OCI-LY7 (cell line): ENCODE measurements around the gene MFSD6L. TPM values are rescaled to one million over a fixed set of nuclear protein-coding genes. Genes with fewer than 3 reads are reported as not detected.

ENCODE experiments used
- BruUV-seq: library from RNA; stranded (reverse); fragments of 400-500 nt; replicated peaks from 2 replicates; lab custom pipeline; 2021; lab: Mats Ljungman, UMichigan
- CTCF ChIA-PET: fragments of 300-600 bp; sonication (Branson Sonifier 250); formaldehyde crosslinking; loops from one replicate; lab custom pipeline; 2022; ENCODE audit warnings: antibody characterized with exemption; ENCODE audit not compliant: unreplicated experiment; lab: Charles Lee
- POLR2A ChIA-PET: fragments of 300-600 bp; sonication (Branson Sonifier 250); formaldehyde crosslinking; loops from one replicate; lab custom pipeline; 2022; ENCODE audit warnings: antibody characterized with exemption; lab: Charles Lee
- DNase-seq: peaks from one replicate; pipeline ENCODE4 v3.0.0-alpha.2; 2015; ENCODE audit warnings: low spot score
- H2AFZ ChIP-seq: fragments of 200-600 bp; sonication (generic), shearing (Covaris generic); 2 replicates; pipeline ENCODE4 v1.6.1; 2014; ENCODE audit warnings: mild to moderate bottlenecking, antibody characterized with exemption, low read length, moderate library complexity
- H3K27ac ChIP-seq: fragments of 200-600 bp; sonication (generic); 2 replicates; pipeline ENCODE4 v1.5.1; 2014; ENCODE audit warnings: mixed run types, low read depth, mild to moderate bottlenecking, moderate library complexity, low read length, inconsistent platforms; ENCODE audit not compliant: poor library complexity, severe bottlenecking
- H3K36me3 ChIP-seq: fragments of 200-600 bp; sonication (generic); 2 replicates; pipeline ENCODE4 v1.6.1; 2014; ENCODE audit warnings: mild to moderate bottlenecking, antibody characterized with exemption, low read length, moderate library complexity, mixed read lengths; ENCODE audit not compliant: insufficient read depth
- H3K4me1 ChIP-seq: fragments of 200-600 bp; sonication (generic); 2 replicates; pipeline ENCODE4 v1.5.1; 2014; ENCODE audit warnings: mild to moderate bottlenecking, low read length; ENCODE audit not compliant: insufficient read depth, poor library complexity, severe bottlenecking
- H3K4me2 ChIP-seq: fragments of 200-600 bp; sonication (generic); 2 replicates; pipeline ENCODE4 v1.6.1; 2014; ENCODE audit warnings: mild to moderate bottlenecking, low read length
- H3K4me3 ChIP-seq: fragments of 200-600 bp; sonication (generic); 2 replicates; pipeline ENCODE4 v1.5.1; 2014; ENCODE audit warnings: mild to moderate bottlenecking, low read depth, low read length; ENCODE audit not compliant: poor library complexity, severe bottlenecking
- H3K79me2 ChIP-seq: fragments of 200-600 bp; sonication (generic); 2 replicates; pipeline ENCODE4 v1.6.1; 2016; ENCODE audit warnings: low read depth, mild to moderate bottlenecking, low read length, moderate library complexity, mixed read lengths; ENCODE audit not compliant: insufficient read depth
- H3K9me2 ChIP-seq: fragments of 200-600 bp; sonication (generic); 2 replicates; pipeline ENCODE4 v1.6.1; 2016; ENCODE audit warnings: mild to moderate bottlenecking, low read length, mixed read lengths; ENCODE audit not compliant: insufficient read depth
- H3K9me3 ChIP-seq: fragments of 200-600 bp; sonication (generic); 2 replicates; pipeline ENCODE4 v1.6.1; 2014; ENCODE audit warnings: mild to moderate bottlenecking, mixed run types, low read length, mixed read lengths
- H4K20me1 ChIP-seq: fragments of 200-600 bp; sonication (generic); 2 replicates; pipeline ENCODE4 v1.6.1; 2014; ENCODE audit warnings: mild to moderate bottlenecking, antibody characterized with exemption, low read length, moderate library complexity, mixed read lengths; ENCODE audit not compliant: insufficient read depth
- EZH2phosphoT487 ChIP-seq: fragments of 200-600 bp; sonication (generic); IDR thresholded peaks from 2 replicates; pipeline ENCODE4 v1.6.1; 2018; ENCODE audit warnings: low read depth, borderline replicate concordance, mild to moderate bottlenecking, mixed run types, antibody characterized with exemption, low read length, moderate library complexity, mixed read lengths
- intact Hi-C: fragments of 100-400 bp; cut with micrococcal nuclease; formaldehyde crosslinking; loops from one replicate; pipeline ENCODE4 v1.10.0; 2022; ENCODE audit not compliant: unreplicated experiment
- total RNA-seq, 2 experiments: library from RNA; depleted of rRNA in 1 of 2; stranded (reverse); fragments of >200 nt in 1 of 2; shearing (Covaris generic) in 1 of 2; gene quantifications; 2 replicates each; pipeline ENCODE4 v1.2.3, GENCODE V29; 2014 to 2022
- TF ChIP-seq, protein P1 (sequence below): fragments of 200-600 bp; sonication (generic); conservative IDR thresholded peaks from 2 replicates; pipeline ENCODE4 v1.5.1; 2014; ENCODE audit warnings: mild to moderate bottlenecking, antibody characterized with exemption, low read length, moderate library complexity, mixed read lengths

Gene MFSD6L
- total RNA-seq, 2 experiments from 2014 or later, result not detected

DNA sequence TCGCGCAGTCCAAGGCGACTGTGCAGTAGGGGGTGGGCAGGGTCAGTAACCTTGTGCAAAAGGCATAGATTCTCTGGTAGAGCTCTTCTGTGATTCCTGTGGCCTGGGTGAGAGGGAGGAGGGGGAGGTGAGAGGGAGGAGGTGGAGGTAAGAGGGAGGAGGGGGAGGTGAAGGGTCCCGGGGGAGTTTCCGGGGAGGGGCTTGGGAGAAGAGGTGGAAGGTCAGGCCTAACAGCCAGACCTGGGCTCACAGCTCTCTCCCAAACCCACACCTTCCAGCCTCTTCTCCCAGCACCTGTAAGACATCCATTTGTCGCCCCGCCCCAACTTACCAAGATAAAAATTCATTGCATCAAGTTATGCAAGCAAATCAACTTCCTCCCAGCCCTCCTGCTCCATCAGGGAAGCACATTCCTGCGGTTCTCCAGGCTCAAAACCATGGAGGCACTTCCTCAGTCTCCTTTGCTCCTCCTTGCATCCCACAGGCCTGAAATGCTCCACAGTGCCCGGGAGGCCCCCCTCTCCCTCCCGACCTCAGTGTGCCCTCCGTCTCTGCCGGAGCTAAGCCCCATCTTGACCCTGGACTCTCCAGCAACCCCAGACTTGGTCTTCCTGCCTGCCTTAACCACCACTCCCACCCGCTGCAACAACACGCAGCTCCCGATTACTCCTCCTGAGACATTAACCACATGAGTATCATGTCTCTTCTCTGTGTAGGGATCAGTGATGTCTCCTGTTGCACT lies 37.8 kb upstream of the MFSD6L start:
- intact Hi-C loops, result no loop called here
- BruUV-seq, result no TSS peak
- no peak overlapping the region for H3K27ac ChIP-seq
- H3K36me3 ChIP-seq, result no peaks in the 10 kb centered on the region
- H3K4me3 ChIP-seq, result no peak overlapping the region
- H3K4me2 ChIP-seq, result no peak overlapping the region
- H3K79me2 ChIP-seq, result no peaks in the 10 kb centered on the region
- H3K4me1 ChIP-seq, result no peaks in the 10 kb centered on the region
- CTCF ChIA-PET, result no interaction called here
- no peaks in the 10 kb centered on the region for H3K9me3 ChIP-seq
- H2AFZ ChIP-seq, result no peak overlapping the region
- POLR2A ChIA-PET, result no interaction called here
- TF ChIP-seq, protein P1, sequence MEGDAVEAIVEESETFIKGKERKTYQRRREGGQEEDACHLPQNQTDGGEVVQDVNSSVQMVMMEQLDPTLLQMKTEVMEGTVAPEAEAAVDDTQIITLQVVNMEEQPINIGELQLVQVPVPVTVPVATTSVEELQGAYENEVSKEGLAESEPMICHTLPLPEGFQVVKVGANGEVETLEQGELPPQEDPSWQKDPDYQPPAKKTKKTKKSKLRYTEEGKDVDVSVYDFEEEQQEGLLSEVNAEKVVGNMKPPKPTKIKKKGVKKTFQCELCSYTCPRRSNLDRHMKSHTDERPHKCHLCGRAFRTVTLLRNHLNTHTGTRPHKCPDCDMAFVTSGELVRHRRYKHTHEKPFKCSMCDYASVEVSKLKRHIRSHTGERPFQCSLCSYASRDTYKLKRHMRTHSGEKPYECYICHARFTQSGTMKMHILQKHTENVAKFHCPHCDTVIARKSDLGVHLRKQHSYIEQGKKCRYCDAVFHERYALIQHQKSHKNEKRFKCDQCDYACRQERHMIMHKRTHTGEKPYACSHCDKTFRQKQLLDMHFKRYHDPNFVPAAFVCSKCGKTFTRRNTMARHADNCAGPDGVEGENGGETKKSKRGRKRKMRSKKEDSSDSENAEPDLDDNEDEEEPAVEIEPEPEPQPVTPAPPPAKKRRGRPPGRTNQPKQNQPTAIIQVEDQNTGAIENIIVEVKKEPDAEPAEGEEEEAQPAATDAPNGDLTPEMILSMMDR, result no peak
- no peak for DNase-seq
- no peaks in the 10 kb centered on the region for H3K9me2 ChIP-seq
- no peaks in the 10 kb centered on the region for H4K20me1 ChIP-seq

DNA sequence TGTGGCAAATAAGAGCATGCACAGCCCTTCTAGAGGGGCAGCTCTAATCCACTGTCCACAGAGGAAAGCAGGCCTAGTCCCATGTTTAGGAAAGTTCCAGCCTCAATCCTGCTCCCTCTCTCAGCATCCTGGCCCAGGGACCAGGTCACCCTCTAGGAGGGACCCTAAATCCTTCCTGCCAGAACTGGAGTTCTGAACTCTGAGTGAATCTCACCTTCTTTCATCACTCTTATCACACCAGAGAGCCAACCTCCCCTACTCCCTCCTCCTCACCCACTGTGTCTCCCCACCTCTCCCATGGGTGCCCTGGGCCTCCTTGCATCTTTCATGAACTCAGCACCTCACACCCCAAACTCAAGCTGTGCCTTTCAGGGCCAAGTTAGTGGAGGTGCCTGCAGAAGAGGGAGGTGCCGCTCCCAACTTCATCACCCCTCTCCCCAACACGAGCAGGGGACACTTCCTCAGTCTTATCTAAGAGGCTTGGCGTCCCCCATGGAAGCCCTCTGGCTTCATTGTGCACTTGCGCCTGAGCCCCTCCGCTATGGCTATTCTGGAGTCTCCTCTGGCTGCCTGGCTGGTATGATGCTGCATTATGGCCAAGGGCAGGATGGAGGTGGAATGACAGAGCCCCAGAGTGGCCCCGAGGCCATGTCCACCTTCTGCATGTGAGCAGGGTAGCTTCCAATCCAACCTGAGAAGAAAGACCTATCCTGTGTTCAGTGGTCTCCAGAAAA lies 36.6 kb upstream of the MFSD6L start:
- no TSS peak for BruUV-seq
- Histone ChIP-seq H3K9me3 (no peaks in the 10 kb centered on the region), H3K4me2 (no peak overlapping the region), H3K4me1 (no peaks in the 10 kb centered on the region), H3K9me2 (no peaks in the 10 kb centered on the region), H4K20me1 (no peaks in the 10 kb centered on the region), H3K79me2 (no peaks in the 10 kb centered on the region), H3K4me3 (no peak overlapping the region), H3K27ac (no peak overlapping the region), H2AFZ (no peak overlapping the region), H3K36me3 (no peaks in the 10 kb centered on the region)
- ChIA-PET CTCF (no interaction called here), POLR2A (no interaction called here)
- no peak for TF ChIP-seq EZH2phosphoT487
- TF ChIP-seq, protein P1, result no peak
- intact Hi-C loops, result no loop called here
- DNase-seq, result no peak

DNA sequence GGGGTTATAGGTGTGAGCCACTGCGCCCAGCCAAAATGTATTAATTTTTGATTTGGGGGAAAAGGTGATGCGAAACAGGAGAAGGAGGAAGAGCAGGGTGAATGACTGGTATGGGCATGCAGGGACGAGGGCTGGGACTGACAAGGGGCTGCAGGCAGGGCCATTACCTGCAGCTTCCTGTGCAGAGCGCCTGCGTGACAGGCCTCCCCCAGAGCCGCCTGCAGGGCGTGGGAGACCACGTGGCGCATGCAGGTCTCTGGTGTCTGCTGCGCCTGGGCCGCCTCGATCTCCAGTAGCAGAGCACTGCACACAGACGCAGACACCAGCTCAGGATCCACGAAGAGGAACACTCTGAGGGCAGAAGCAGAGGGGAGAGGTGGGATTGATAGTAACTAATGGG lies 35.9 kb upstream of the MFSD6L start:
- H3K4me3 ChIP-seq, result no peak overlapping the region
- BruUV-seq, result no TSS peak
- H3K4me2 ChIP-seq, result no peak overlapping the region
- DNase-seq, result no peak
- H4K20me1 ChIP-seq, result no peaks in the 10 kb centered on the region
- H3K4me1 ChIP-seq, result no peaks in the 10 kb centered on the region
- H3K9me3 ChIP-seq, result no peaks in the 10 kb centered on the region
- CTCF ChIA-PET, result no interaction called here
- H3K36me3 ChIP-seq, result no peaks in the 10 kb centered on the region
- TF ChIP-seq, protein P1, result no peak
- TF ChIP-seq EZH2phosphoT487, result no peak
- no peaks in the 10 kb centered on the region for H3K9me2 ChIP-seq
- H3K79me2 ChIP-seq, result no peaks in the 10 kb centered on the region
- no peak overlapping the region for H2AFZ ChIP-seq
- intact Hi-C loops, result no loop called here
- POLR2A ChIA-PET, result no interaction called here
- no peak overlapping the region for H3K27ac ChIP-seq
